IPS-18c (cell line): ENCODE measurements around the gene BICD1.

ENCODE experiments used
- H3K4me3 ChIP-seq: 2 replicates; pipeline ENCODE4 v1.7.0; 2013; ENCODE audit warnings: low read depth, mild to moderate bottlenecking, low read length, moderate library complexity; ENCODE audit not compliant: insufficient read depth
- H3K9me3 ChIP-seq: one replicate; pipeline ENCODE4 v1.6.1; 2013; ENCODE audit warnings: mild to moderate bottlenecking, low read length, moderate library complexity; ENCODE audit not compliant: control insufficient read depth, insufficient read depth

Gene BICD1

GRCh38 chr12:32248441-32249140 is 141.9 kb downstream of the BICD1 start:
- no peak overlapping the region; the same call in 1 of the 2 replicates for H3K4me3 ChIP-seq
- peaks cover 3% of the 10 kb centered on the region for H3K9me3 ChIP-seq

- Histone ChIP-seq H3K4me3 (no peak overlapping the region), H3K9me3 (peaks cover 3% of the 10 kb centered on the region)
Observed at GRCh38 chr12:32249777-32250176, 143.1 kb downstream of the BICD1 start.

GRCh38 chr12:32252199-32253073 is 145.8 kb downstream of the BICD1 start:
- Histone ChIP-seq H3K4me3 (no peak overlapping the region), H3K9me3 (peaks cover 3% of the 10 kb centered on the region)

- Histone ChIP-seq H3K9me3 (peaks cover under 1% of the 10 kb centered on the region), H3K4me3 (no peak overlapping the region)
Observed at GRCh38 chr12:32253154-32253790, 146.6 kb downstream of the BICD1 start.

DNA sequence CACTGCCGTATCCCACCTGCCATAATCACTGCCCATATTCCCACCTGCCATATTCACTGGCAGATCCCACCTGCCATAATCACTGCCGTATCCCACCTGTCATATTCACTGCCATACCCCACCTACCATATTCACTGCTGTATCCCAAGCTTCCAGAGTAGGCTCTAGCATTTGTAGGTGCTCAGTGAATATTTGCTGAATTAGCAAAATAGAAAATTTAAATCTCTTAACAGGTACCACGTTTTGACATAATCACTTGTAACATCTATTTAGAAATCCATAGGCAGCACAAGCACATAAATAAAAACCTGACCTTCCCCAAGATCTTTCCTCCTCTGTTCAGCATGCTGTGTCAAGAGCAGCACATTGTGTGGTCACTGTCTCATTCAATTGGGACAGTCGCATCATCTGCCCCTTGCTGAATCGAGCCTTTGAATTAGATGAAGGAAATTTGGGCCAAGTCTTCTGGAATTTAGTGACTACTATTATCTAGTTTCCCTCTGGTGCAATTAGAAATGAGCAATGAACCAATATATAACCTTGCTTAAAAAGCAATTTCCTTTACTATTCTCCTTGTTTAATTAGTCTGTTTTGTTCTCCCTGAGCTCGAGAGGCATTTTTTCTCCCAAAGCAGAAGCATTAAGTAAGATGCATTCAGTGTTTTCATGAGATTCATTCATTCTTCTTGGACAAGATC is 147.8 kb downstream of the BICD1 start:
- Histone ChIP-seq H3K4me3 (no peak overlapping the region), H3K9me3 (no peaks in the 10 kb centered on the region)

GRCh38 chr12:32255588-32255987 is 148.9 kb downstream of the BICD1 start:
- Histone ChIP-seq H3K9me3 (no peaks in the 10 kb centered on the region), H3K4me3 (no peak overlapping the region)

DNA sequence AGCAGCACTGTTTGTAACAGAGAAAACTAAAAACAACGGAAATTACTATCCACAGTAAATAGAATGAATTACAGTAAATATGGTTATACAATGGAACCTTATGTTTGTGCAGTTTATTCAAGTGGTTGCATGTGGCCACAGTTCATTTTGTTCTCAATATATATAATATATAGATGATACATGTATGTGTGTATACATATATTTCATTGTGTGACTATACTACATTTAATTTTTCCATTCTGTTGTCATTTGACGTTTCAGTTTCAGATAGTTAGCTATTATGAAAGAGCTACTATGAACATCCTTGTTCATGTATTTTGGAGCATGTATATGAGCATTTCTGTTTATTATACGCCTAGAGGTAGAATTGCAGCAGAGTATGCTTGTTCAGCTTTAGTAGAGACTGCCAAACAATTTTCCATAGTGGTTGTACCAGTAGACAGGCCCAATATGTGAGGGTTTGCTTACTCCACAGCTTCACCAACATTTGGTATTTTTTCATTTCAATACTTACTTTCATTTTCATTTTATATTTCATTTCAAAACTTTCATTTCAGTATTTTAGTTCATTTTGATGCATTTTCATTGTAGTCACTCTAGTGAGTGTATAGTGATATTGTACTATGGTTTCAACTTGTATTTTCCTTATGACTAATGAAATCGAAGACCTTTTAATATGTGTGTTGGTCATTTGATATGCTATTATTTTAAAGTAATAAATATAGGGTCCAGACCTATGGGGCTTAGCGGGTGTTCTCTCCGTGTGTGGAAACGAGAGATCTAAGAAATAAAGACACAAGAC is 151.2 kb downstream of the BICD1 start:
- Histone ChIP-seq H3K4me3 (no peak overlapping the region), H3K9me3 (no peaks in the 10 kb centered on the region)

DNA sequence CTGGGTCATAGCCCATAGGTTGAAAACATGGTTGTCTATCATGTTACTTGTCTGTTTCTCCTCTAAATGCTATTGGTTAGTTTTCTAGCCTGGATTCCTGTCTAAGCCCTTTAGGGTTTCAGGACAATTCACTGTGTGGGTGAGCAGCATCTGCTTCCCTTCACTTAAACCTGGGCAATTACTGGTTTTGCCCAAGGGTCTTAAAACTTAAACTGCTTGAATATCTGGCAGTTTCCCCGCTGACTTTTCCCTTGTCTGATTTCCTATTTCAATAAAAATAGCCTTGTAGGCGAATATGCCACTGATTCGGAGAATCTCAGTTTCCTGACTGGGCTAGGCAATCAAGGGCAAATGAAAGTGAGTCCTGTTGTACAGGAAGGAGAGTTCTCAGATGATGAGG is 154.0 kb downstream of the BICD1 start:
- H3K4me3 ChIP-seq: no peak overlapping the region

GRCh38 chr12:32261638-32262037 is 155.0 kb downstream of the BICD1 start:
- Histone ChIP-seq H3K4me3 (no peak overlapping the region), H3K9me3 (no peaks in the 10 kb centered on the region)

More for the DNA sequence above, 154.0 kb downstream of the BICD1 start:
- no peaks in the 10 kb centered on the region for H3K9me3 ChIP-seq

DNA sequence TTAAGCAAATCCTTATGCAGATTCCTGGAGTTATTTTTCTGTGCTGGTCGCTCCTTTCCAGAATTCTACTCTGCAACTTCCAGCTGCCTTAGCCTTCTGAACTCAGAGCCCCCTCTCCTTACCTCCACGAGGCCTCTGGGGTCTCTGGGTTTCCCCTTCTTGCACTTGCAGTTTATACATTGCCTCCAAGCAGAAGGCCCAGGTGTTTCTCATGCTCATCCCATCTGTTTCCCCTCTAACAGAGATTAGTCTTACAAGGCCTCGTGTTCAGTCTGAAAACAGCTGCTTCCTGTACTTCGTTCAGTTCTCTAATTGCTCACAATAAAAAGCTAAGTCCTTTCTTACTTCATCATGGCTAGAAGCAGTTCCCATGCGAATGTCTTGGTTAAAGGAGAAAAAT is 158.3 kb downstream of the BICD1 start:
- no peaks in the 10 kb centered on the region for H3K9me3 ChIP-seq
- H3K4me3 ChIP-seq: no peak overlapping the region

- Histone ChIP-seq H3K9me3 (no peaks in the 10 kb centered on the region), H3K4me3 (no peak overlapping the region)
Observed at GRCh38 chr12:32265456-32265855, 158.8 kb downstream of the BICD1 start.

GRCh38 chr12:32265951-32266350 is 159.3 kb downstream of the BICD1 start:
- no peak overlapping the region for H3K4me3 ChIP-seq
- H3K9me3 ChIP-seq: no peaks in the 10 kb centered on the region

- Histone ChIP-seq H3K9me3 (no peaks in the 10 kb centered on the region), H3K4me3 (no peak overlapping the region)
Observed at GRCh38 chr12:32266756-32267155, 160.1 kb downstream of the BICD1 start.

- no peaks in the 10 kb centered on the region for H3K9me3 ChIP-seq
- no peak overlapping the region for H3K4me3 ChIP-seq
Observed at GRCh38 chr12:32270818-32271710, 164.4 kb downstream of the BICD1 start.

GRCh38 chr12:32272465-32272864 is 165.8 kb downstream of the BICD1 start:
- H3K9me3 ChIP-seq: no peaks in the 10 kb centered on the region
- no peak overlapping the region for H3K4me3 ChIP-seq

DNA sequence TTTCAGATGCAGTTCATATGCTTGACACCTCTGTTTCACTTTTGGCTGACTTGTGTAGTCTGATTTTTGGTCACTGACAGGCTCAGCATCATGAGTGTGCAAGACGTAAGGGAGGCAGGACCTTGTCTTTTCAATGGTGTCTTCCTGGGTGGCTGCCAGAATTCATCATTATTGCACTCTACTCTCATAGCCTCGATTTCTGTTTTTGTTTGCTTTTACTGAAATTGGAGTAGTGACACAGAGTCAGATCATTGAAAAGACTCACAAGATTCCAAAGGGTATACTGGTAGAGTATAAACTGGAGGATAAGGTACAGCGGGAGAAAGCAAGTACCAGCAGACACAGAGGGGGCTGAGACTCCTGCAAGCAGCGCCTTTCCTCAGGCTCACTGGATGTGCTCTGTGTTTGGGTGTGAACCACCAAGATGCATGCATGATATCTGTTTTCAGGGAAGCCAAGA is 166.4 kb downstream of the BICD1 start:
- H3K9me3 ChIP-seq: no peaks in the 10 kb centered on the region
- no peak overlapping the region for H3K4me3 ChIP-seq
